HL-60 (cell line): ENCODE measurements around the gene NQO2.
"Not testable (repeated sequence)": the region's sequence is repeated elsewhere in the genome, so short reads cannot be mapped to it uniquely, and the experiment has no call there.

Experiments
- DNase-seq, 2 experiments: peaks; one replicate each; pipeline ENCODE4 v3.0.0-alpha.2; 2010 to 2020; ENCODE audit warnings: low read depth in 1 of 2, low spot score in 1 of 2
- H3K27ac ChIP-seq: fragments of 250-450 bp; sonication (Bioruptor Pico); replicated peaks from 2 replicates; pipeline ENCODE4 v1.5.1; 2020; ENCODE audit warnings: mild to moderate bottlenecking, moderate library complexity
- H3K27me3 ChIP-seq: fragments of 250-450 bp; sonication (Bioruptor Pico); 2 replicates; pipeline ENCODE4 v1.5.1; 2021; ENCODE audit warnings: mild to moderate bottlenecking, moderate library complexity; ENCODE audit not compliant: insufficient read depth, poor library complexity, severe bottlenecking
- H3K4me3 ChIP-seq: replicated peaks from 2 replicates; pipeline ENCODE4 v1.5.1; 2011; ENCODE audit warnings: mild to moderate bottlenecking, control low read depth, low read length; ENCODE audit not compliant: insufficient read depth
- CTCF ChIP-seq: IDR thresholded peaks from one replicate; pipeline ENCODE4 v1.5.1; 2011; ENCODE audit warnings: low read length, control low read depth, inconsistent platforms; ENCODE audit not compliant: insufficient read depth
- GABPA ChIP-seq: IDR thresholded peaks from 2 replicates; pipeline ENCODE4 v1.6.1; 2012; ENCODE audit warnings: low read depth
- POLR2AphosphoS5 ChIP-seq: IDR thresholded peaks from 2 replicates; pipeline ENCODE4 v1.6.1; 2012; ENCODE audit warnings: low read depth
- REST ChIP-seq: IDR thresholded peaks from 2 replicates; pipeline ENCODE4 v1.6.1; 2012; ENCODE audit warnings: low read depth; ENCODE audit not compliant: insufficient replicate concordance
- SPI1 ChIP-seq: IDR thresholded peaks from 2 replicates; pipeline ENCODE4 v1.6.1; 2012; ENCODE audit warnings: low read depth, mild to moderate bottlenecking, borderline replicate concordance

The NQO2 gene

GRCh38 chr6:3041606-3042005, 41.9 kb downstream of the NQO2 start:
- no peak for DNase-seq
- no peak overlapping the region for H3K27ac ChIP-seq
- no peak for TF ChIP-seq REST
- TF ChIP-seq SPI1 = no peak
- no peak for TF ChIP-seq GABPA
- no peak for TF ChIP-seq POLR2AphosphoS5
- no peak for TF ChIP-seq CTCF
- no peak overlapping the region for H3K4me3 ChIP-seq
- no peaks in the 10 kb centered on the region for H3K27me3 ChIP-seq

GRCh38 chr6:3045369-3045768, 45.7 kb downstream of the NQO2 start:
- H3K27me3 ChIP-seq = no peaks in the 10 kb centered on the region
- no peak overlapping the region for H3K27ac ChIP-seq
- no peak overlapping the region for H3K4me3 ChIP-seq
- no peak for TF ChIP-seq POLR2AphosphoS5
- no peak for DNase-seq

- TF ChIP-seq SPI1 = peak; percentile 75
- no peak for TF ChIP-seq CTCF
- TF ChIP-seq POLR2AphosphoS5 = no peak
- TF ChIP-seq REST = no peak
- TF ChIP-seq GABPA = no peak
- no peak overlapping the region for H3K4me3 ChIP-seq
- no peak for DNase-seq
- no peak overlapping the region for H3K27ac ChIP-seq
- no peaks in the 10 kb centered on the region for H3K27me3 ChIP-seq
Measured at GRCh38 chr6:3045777-3046176, 46.1 kb downstream of the NQO2 start.

GRCh38 chr6:3046295-3046694, 46.6 kb downstream of the NQO2 start:
- no peak for DNase-seq
- H3K27me3 ChIP-seq = no peaks in the 10 kb centered on the region
- TF ChIP-seq CTCF (no peak), REST (no peak), GABPA (no peak), SPI1 (no peak), POLR2AphosphoS5 (no peak)
- H3K4me3 ChIP-seq = no peak overlapping the region
- H3K27ac ChIP-seq = no peak overlapping the region

- not testable (repeated sequence) for DNase-seq, H3K27me3 ChIP-seq, H3K4me3 ChIP-seq, H3K27ac ChIP-seq
Measured at GRCh38 chr6:3048009-3048408, 48.3 kb downstream of the NQO2 start.
